OCI-M1 (cell line): ENCODE measurements around the gene MYOM1.
"Not testable (repeated sequence)": the region's sequence is repeated elsewhere in the genome, so short reads cannot be mapped to it uniquely, and the experiment has no call there.

Source experiments
- DNase-seq: peaks from one replicate; lab custom pipeline; 2025; lab: John Stamatoyannopoulos, UW

MYOM1 gene

GRCh38 chr18:3027370-3027891 lies 192.3 kb downstream of the MYOM1 start:
- DNase-seq: no peak

- no peak for DNase-seq
Measured at GRCh38 chr18:3025544-3025943, 194.2 kb downstream of the MYOM1 start.

- not testable (repeated sequence) for DNase-seq
Measured at GRCh38 chr18:3023603-3024002, 196.2 kb downstream of the MYOM1 start.
